HG02981 (cell line): Measurements from ENCODE around the gene SCLY.
"Not testable (repeated sequence)": the region's sequence is repeated elsewhere in the genome, so short reads cannot be mapped to it uniquely, and the experiment has no call there.

ENCODE experiments used
- ATAC-seq: cut with Tn5 transposase; IDR thresholded peaks from one replicate; pipeline ENCODE4 v1.9.1; 2021; ENCODE audit warnings: mild to moderate bottlenecking, moderate library complexity; ENCODE audit not compliant: unreplicated experiment

SCLY gene, protein sequence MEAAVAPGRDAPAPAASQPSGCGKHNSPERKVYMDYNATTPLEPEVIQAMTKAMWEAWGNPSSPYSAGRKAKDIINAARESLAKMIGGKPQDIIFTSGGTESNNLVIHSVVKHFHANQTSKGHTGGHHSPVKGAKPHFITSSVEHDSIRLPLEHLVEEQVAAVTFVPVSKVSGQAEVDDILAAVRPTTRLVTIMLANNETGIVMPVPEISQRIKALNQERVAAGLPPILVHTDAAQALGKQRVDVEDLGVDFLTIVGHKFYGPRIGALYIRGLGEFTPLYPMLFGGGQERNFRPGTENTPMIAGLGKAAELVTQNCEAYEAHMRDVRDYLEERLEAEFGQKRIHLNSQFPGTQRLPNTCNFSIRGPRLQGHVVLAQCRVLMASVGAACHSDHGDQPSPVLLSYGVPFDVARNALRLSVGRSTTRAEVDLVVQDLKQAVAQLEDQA

GRCh38 chr2:238060542-238061314, at the start of gene SCLY:
SCLY (plus strand) TSS chr2:238061001; CDS start chr2:238061055, 54 bp downstream.
- ATAC-seq, result peak; percentile 89

- ATAC-seq, result no peak
Measured at GRCh38 chr2:238013806-238014205, 47.0 kb upstream of the SCLY start.

DNA sequence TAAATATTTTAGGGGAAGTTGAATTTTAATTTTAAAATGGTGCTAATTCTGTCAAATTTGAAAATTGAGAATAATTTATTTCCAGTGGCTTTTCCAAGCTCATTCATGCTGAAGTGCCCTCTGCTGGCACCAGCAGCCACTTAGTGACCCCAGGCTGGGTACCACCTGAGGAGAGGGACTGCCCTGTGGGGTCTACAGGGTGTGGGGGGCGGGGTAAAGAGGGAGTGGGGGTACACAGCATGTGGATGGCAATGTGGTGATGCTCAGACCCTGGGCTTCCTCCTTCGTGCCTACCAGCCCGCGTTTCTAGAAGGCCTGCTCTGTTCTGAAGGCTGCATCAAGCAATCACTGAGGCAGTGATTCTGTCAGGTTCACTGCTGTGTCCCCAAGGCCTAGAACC, 45.1 kb upstream of the SCLY start:
- ATAC-seq, result no peak

GRCh38 chr2:238016526-238016925, 44.3 kb upstream of the SCLY start:
- ATAC-seq, result no peak

DNA sequence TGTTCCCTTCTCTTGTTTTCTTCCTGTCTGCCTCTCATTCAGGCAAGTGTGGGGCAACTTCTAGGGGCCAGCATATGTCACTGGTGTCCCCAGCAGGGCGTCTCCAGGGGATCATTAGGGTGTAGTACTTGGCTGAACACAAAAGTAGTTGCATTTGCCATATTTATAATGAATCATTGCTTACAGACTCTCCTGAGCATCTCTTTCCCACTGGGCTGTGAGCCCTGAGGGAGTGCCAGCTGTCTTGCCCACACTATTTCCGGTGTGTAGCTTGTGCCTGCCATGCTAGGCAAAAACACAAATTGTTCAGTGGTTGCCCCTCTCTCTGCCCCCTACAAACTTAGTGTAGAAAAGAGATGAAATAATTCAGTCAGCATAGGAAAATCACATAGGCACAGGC, 40.8 kb upstream of the SCLY start:
- no peak for ATAC-seq

DNA sequence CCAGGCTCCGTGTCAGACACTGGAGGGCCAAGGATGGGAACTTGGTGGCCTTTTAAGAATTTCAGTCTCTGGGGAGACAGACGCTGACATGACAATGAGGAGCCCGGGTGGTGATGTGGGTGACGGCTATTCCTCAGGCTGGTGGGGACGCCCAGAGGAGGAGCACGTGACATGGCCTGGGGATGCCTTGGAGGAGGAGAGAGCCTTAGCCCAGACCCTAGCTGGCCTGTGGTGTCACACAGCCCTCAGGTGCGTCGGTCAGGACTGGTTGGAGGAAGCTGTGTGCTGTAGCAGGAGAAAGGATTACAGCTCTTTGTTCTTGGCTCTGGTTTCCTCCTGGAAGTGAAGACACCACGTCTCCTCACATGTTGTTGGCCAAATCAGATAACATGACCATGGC, 40.0 kb upstream of the SCLY start:
- ATAC-seq, result no peak

DNA sequence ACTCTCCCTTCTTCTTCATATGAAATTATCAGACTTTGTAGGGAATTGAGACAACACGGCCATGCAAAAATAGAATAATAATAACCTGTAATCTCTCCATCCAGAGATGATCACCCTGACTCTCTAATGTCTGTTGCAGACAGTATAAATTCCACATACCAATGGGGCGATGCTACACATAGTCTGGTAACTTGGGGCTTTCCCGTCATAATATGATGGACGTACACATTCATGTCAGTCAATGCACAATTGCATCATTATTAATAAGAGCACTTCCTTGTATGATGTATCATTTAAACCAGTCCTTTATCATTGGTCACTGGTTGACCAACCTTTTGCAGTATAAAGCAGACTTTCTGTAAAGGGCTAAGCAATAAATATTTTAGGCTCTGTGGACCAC, 39.5 kb upstream of the SCLY start:
- no peak for ATAC-seq

DNA sequence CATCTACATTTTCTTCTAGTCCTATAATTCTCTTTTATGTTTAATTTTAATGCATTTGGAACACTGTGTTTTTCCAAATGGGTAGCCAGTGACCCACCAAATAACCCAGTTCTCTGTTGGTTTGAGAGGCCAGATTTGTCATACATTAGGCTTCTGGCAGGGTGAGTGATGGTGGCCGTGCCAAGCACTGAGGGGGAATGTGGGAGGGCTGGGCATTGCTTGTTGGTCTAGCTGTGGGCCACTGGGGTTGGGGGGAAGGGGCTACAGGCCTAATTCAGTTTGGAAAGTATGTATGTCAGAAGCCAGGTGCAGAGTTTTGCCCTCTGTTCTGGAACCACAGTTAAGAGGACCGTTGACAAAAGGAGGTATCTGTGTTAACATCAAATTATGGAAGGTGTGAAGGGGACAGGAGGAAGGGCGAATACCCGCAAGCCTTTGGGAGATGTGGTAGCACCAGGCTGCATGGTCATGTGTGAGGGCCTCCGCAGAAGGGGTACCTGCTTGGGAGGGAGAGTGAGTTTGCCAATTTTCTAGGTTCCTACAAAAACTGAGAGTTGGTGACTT, 38.1 kb upstream of the SCLY start:
- no peak for ATAC-seq

DNA sequence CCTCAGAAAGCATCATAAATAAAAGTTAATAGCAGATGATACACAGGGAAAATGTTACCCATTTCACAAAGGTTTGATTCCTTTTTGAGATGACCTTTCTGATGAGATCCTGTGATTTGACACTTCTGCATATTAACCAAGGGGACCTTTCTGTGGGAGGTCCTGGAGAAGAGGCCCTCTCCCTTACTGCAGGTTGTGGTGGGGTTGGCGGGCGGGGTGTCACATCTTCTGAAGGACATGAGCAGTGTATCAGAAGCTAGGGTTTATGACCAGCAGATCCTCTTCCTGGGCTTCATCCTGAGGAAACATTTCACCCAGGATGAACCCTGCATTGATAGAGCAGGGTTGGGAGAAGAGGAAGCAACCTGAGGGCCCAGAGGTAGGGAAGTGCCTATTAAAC, 37.2 kb upstream of the SCLY start:
- ATAC-seq, result no peak

- ATAC-seq, result no peak
Measured at GRCh38 chr2:238024986-238025385, 35.8 kb upstream of the SCLY start.

- ATAC-seq, result no peak
Measured at GRCh38 chr2:238025741-238026360, 35.0 kb upstream of the SCLY start.

DNA sequence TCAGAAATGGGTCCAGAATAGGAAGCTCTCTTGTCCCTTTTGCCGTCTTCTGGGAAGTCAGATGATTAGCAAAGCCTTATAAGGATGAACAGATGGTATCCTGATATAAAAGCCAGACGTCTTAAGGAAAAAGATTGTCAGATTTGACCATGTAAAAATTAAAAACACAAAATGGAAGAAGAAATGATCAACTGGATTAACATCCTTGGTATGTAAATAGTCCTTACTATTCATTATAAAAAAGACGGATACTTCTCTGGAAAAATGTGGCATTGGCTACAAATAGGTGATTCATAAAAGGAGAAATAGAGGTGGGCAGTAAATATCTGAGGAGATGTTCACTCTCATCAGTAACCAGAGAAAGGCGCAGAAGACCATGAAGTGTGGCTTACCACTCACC, 33.7 kb upstream of the SCLY start:
- ATAC-seq, result no peak

DNA sequence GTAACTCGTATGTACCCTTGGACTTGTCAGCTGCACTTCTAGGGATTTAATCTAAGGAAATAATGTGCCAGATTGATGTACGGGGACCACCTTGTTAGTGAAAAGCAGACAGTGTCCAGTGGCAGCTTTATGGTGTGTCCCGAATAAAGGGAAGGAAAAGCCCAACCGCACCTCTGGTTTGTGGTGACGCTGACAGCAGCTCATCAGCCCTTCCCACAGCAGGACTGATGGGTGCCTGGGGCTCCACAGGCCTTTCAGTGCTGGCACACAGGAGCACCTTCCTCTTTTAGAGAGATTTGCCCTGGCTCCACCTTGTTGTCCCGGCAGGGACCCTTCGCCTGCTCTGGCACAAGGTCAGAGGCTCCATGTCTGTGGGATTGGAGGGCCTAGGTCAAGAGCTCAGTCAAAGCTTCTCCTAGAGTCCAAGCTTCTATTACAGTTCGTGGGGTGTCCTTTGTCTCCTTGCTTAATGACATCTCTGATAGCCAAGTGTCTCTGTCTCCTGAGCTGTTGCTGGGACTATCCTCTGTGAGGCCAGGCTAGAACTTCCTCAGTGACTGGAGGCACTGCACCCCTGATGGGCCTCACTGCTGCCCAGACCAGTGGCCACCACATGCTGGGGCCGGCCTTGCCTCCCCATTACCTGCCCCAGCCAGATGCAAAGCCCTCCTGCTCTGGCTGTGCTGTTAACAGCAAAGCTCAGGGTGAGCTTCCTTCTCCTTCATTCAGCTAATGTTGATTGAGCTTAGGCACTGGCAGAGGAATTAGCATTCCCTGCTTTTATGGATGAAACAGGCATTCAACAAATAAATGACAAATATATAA, 33.0 kb upstream of the SCLY start:
- ATAC-seq, result no peak

- ATAC-seq, result no peak
Measured at GRCh38 chr2:238029853-238030252, 30.9 kb upstream of the SCLY start.

- ATAC-seq, result no peak
Measured at GRCh38 chr2:238030422-238031155, 30.2 kb upstream of the SCLY start.

DNA sequence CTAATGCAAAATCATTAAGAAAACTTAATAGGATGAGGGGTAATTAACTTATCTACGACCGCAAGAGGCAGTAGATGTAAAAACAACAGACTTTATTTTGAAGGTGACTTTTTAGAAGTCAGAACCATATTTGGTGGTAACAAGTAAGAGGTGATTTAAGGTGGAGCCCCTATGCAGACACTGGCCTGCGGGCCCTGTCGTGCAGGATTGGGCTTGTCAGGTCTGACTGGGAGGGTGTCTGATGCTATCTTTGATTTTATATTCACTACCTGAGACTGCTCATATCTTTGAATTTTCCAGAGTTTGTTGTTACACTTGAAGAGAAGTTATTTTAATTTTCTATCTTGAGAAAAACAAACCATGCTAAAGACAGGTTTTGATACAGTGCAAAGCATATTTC, 29.1 kb upstream of the SCLY start:
- no peak for ATAC-seq

- no peak for ATAC-seq
Measured at GRCh38 chr2:238032755-238033337, 28.0 kb upstream of the SCLY start.

DNA sequence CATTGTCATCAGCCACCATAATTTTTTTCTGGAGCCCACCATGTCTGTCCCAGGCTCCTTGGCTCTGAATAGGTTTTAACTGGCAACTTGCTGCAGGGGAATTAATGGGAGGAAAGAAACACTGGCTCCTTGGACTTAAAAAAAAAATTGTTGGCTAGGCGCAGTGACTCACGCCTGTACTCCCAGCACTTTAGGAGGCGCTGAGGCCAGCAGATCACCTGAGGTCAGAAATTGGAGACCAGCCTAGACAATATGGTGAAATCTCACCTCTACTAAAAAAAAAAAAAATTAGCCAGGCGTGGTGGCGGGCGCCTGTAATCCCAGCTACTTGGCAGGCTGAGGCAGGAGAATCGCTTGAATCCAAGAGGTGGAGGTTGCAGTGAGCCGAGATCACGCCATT, 26.8 kb upstream of the SCLY start:
- ATAC-seq, result not testable (repeated sequence)

DNA sequence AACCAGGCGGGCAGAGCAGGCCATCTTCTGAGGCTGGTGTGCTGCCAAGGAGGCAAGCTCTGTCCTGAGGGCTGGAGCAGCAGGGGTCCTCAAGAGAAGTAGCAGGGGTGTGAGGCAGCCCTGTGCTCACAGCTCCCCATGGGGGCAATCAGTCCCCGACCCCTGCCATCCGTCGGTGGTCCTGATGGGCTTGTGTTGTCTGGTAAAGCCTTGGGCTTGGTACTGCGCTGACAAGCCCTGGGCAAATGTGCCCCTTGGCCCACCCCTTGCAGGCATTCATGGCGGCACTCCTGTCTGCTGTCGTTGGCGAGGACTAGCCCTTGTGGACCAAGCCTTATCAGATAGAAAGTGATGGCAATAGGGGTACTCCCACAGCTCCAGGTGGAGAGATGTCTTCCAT, 22.6 kb upstream of the SCLY start:
- ATAC-seq, result no peak

DNA sequence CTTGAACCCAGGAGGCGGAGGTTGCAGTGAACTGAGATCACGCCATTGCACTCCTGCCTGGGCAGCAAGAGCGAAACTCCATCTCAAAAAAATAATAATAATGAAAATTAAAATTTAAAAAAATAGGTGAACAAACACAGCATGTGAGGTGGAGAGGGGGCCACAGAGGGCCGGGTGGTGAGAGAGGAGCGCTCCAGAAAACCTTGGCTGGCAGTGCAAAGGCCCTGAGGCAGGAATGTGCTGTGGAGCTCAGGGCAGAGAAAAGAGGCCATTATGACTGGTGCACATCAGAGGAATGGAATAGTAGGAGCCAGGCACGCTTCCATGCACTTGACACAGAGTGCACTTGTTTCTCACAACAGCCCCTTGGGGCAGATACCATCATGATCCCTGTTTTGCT, 21.6 kb upstream of the SCLY start:
- ATAC-seq, result no peak
